Osteoblast (primary cell): ENCODE data around the gene CLMP. TPM values are rescaled to one million over a fixed set of nuclear protein-coding genes. Genes with fewer than 3 reads are reported as not detected.

Source experiments
- DNase-seq: peaks from one replicate; pipeline ENCODE4 v3.0.0; 2011; ENCODE audit warnings: low spot score, mixed read lengths; ENCODE audit not compliant: insufficient read length; ENCODE audit errors: missing footprints
- H2AFZ ChIP-seq: 2 replicates; pipeline ENCODE4 v1.6.0; 2011; ENCODE audit warnings: mild to moderate bottlenecking, low read length
- H3K27ac ChIP-seq: 2 replicates; pipeline ENCODE4 v1.5.1; 2011; ENCODE audit warnings: mild to moderate bottlenecking, low read depth, low read length, moderate library complexity
- H3K27me3 ChIP-seq: 2 replicates; pipeline ENCODE4 v1.6.0; 2012; ENCODE audit warnings: mild to moderate bottlenecking, control low read depth, inconsistent platforms, low read length, moderate library complexity; ENCODE audit not compliant: insufficient read depth
- H3K36me3 ChIP-seq: 2 replicates; pipeline ENCODE4 v1.5.1; 2011; ENCODE audit warnings: mild to moderate bottlenecking, low read length, control low read depth, moderate library complexity; ENCODE audit not compliant: insufficient read depth
- H3K4me1 ChIP-seq: 2 replicates; pipeline ENCODE4 v1.5.1; 2011; ENCODE audit warnings: mild to moderate bottlenecking, low read length, control low read depth, moderate library complexity; ENCODE audit not compliant: insufficient read depth
- H3K4me2 ChIP-seq: 2 replicates; pipeline ENCODE4 v1.6.0; 2011; ENCODE audit warnings: mild to moderate bottlenecking, low read length; ENCODE audit not compliant: insufficient read depth
- H3K4me3 ChIP-seq: fragments of 200-600 bp; sonication (generic); 3 replicates; pipeline ENCODE4 v1.5.1; 2012; ENCODE audit warnings: mild to moderate bottlenecking, low read length, inconsistent platforms; ENCODE audit not compliant: insufficient read depth
- H3K79me2 ChIP-seq: 2 replicates; pipeline ENCODE4 v1.6.0; 2012; ENCODE audit warnings: mild to moderate bottlenecking, low read length, control low read depth, inconsistent platforms; ENCODE audit not compliant: insufficient read depth
- H3K9me3 ChIP-seq: 2 replicates; pipeline ENCODE4 v1.5.1; 2011; ENCODE audit warnings: low read depth, low read length, control low read depth
- H4K20me1 ChIP-seq: 2 replicates; pipeline ENCODE4 v1.6.0; 2012; ENCODE audit warnings: mild to moderate bottlenecking, low read length, control low read depth; ENCODE audit not compliant: insufficient read depth
- CTCF ChIP-seq: IDR thresholded peaks from 2 replicates; pipeline ENCODE4 v1.5.1; 2011; ENCODE audit warnings: mild to moderate bottlenecking, low read depth, low read length, moderate library complexity; ENCODE audit errors: extremely low read depth
- total RNA-seq: library from RNA; depleted of rRNA; stranded (reverse); fragments of >200 nt; gene quantifications from 2 replicates; pipeline ENCODE4 v1.2.3, GENCODE V29; 2012

The CLMP gene
- total RNA-seq, 1 donor = 210 TPM

DNA sequence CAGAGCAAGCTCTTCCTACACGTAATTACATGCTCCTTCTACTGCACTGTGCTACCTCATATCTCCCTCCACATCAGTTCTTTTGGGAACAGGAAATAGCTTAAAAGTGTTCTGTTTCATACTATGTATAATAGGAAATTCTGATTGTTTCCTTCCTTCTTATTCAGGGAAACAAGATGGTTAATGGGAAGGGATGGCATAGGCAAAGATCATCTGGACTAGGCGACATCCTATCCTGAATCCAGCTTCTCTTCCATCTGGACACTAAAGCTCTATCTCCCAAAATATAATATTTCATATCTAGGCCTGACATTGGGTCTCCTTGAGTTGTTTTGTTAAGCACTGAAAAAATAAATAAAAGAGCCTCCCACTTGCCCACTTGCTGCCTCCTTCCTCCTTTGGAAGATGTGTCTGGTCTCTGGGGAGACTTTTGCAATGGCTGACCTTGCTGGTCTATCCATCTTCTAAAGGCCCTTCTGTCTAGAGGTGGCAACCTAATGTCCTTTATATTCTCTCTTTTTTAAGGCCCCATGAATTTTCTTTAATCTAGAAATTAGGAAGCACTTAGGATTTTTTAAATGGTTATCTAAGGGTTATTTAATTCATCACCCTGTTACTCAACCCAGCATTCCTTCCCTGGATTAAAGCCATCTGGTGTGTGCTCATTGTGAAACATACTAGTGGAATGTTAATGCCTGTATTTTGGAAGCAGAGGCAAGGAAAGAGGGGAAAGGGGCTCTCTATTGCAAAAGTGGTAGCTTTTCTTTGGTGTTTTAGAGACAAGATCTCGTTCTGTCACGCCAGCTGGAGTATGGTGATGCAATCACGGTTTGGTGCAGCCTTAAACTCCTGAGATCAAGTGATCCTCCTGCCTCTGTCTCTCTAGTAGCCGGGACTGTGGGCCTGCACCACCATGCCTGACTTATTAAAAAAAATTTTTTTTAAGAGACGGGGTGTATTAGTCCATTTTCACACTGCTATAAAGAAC, 20.6 kb downstream of the CLMP start:
- Histone ChIP-seq H3K27ac (peak overlapping the region; percentile 92), H3K9me3 (no peaks in the 10 kb centered on the region), H3K4me2 (peak overlapping the region; percentile 23), H3K27me3 (no peaks in the 10 kb centered on the region), H3K4me1 (peaks cover 59% of the 10 kb centered on the region), H2AFZ (no peak overlapping the region), H3K36me3 (peaks cover 69% of the 10 kb centered on the region), H3K4me3 (no peak overlapping the region), H4K20me1 (no peaks in the 10 kb centered on the region), H3K79me2 (peaks cover 78% of the 10 kb centered on the region)
- peak; percentile 65 for DNase-seq
- TF ChIP-seq CTCF = no peak

DNA sequence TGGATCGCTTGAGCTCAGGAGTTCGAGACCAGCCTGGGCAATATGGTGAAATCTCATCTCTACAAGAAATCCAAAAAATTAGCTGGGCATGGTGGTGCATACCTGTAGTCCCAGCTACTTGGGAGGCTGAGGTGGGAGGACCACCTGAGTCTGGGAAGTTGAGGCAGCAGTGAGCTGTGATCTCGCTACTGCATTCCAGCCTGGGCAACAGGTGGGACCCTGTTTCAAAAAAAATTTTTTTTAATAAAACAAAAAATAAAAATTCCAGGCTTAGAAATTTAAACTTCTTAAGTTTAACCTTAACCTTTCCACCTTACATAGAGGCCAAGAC, 21.2 kb downstream of the CLMP start:
- no peak overlapping the region for H3K4me3 ChIP-seq
- peak overlapping the region; percentile 2 for H3K4me2 ChIP-seq
- peaks cover 78% of the 10 kb centered on the region for H3K79me2 ChIP-seq
- H3K36me3 ChIP-seq = peaks cover 69% of the 10 kb centered on the region
- H3K4me1 ChIP-seq = peaks cover 61% of the 10 kb centered on the region
- H2AFZ ChIP-seq = no peak overlapping the region
- peak overlapping the region; percentile 92 for H3K27ac ChIP-seq
- H4K20me1 ChIP-seq = no peaks in the 10 kb centered on the region
- H3K9me3 ChIP-seq = no peaks in the 10 kb centered on the region
- no peak for TF ChIP-seq CTCF
- H3K27me3 ChIP-seq = no peaks in the 10 kb centered on the region
- DNase-seq = no peak

- peak; percentile 92 for DNase-seq
- TF ChIP-seq CTCF = no peak
Observed at GRCh38 chr11:123173040-123173855, 21.8 kb downstream of the CLMP start.

GRCh38 chr11:123170929-123171328, 24.1 kb downstream of the CLMP start:
- H3K27ac ChIP-seq = peak overlapping the region; percentile 9
- TF ChIP-seq CTCF = no peak

More at GRCh38 chr11:123173040-123173855, 21.8 kb downstream of the CLMP start:
- H3K4me1 ChIP-seq = peaks cover 57% of the 10 kb centered on the region
- H3K27me3 ChIP-seq = no peaks in the 10 kb centered on the region
- H2AFZ ChIP-seq = no peak overlapping the region
- H3K4me2 ChIP-seq = peak overlapping the region; percentile 38
- H3K79me2 ChIP-seq = peaks cover 78% of the 10 kb centered on the region
- peaks cover 69% of the 10 kb centered on the region for H3K36me3 ChIP-seq
- no peak overlapping the region for H3K4me3 ChIP-seq
- no peaks in the 10 kb centered on the region for H4K20me1 ChIP-seq
- H3K27ac ChIP-seq = peak overlapping the region; percentile 92
- no peaks in the 10 kb centered on the region for H3K9me3 ChIP-seq

More at GRCh38 chr11:123170929-123171328, 24.1 kb downstream of the CLMP start:
- H2AFZ ChIP-seq = no peak overlapping the region
- H3K9me3 ChIP-seq = no peaks in the 10 kb centered on the region
- H3K36me3 ChIP-seq = peaks cover 57% of the 10 kb centered on the region
- peaks cover 79% of the 10 kb centered on the region for H3K79me2 ChIP-seq
- peaks cover 56% of the 10 kb centered on the region for H3K4me1 ChIP-seq
- no peak overlapping the region for H3K4me3 ChIP-seq
- no peak overlapping the region for H3K4me2 ChIP-seq
- DNase-seq = no peak
- peaks cover 3% of the 10 kb centered on the region for H4K20me1 ChIP-seq
- H3K27me3 ChIP-seq = no peaks in the 10 kb centered on the region
